Liver (tissue), 9 donors: ENCODE results near the gene GBGT1. TPM values are rescaled to one million over a fixed set of nuclear protein-coding genes. Genes with fewer than 3 reads are reported as not detected.

Experiments
- DNase-seq: peaks from one replicate; pipeline ENCODE4 v3.0.0-alpha.2; 2017; ENCODE audit warnings: low spot score
- H3K27ac ChIP-seq, 2 donors: one replicate each; pipeline ENCODE4 v1.7.0; 2013; ENCODE audit warnings: inconsistent platforms in 2 of 2, low read length in 2 of 2, control low read depth in 1 of 2, low read depth in 1 of 2, mild to moderate bottlenecking in 1 of 2
- H3K27me3 ChIP-seq, 4 donors: one replicate each; pipeline versions ENCODE4 v1.6.1 to v1.7.0; 2013; ENCODE audit warnings: low read length in 3 of 4, inconsistent platforms in 1 of 4, mild to moderate bottlenecking in 1 of 4, moderate library complexity in 1 of 4; ENCODE audit not compliant: control insufficient read depth in 4 of 4, insufficient read depth in 4 of 4
- H3K36me3 ChIP-seq, 4 donors: one replicate each; pipeline versions ENCODE4 v1.6.1 to v1.7.0; 2013; ENCODE audit warnings: low read length in 3 of 4, mild to moderate bottlenecking in 3 of 4, low read depth in 1 of 4, moderate library complexity in 1 of 4; ENCODE audit not compliant: control insufficient read depth in 4 of 4, insufficient read depth in 3 of 4
- H3K4me1 ChIP-seq, 4 donors: one replicate each; pipeline versions ENCODE4 v1.6.1 to v1.7.0; 2013; ENCODE audit warnings: low read length in 3 of 4, mild to moderate bottlenecking in 3 of 4, moderate library complexity in 1 of 4; ENCODE audit not compliant: control insufficient read depth in 4 of 4, insufficient read depth in 4 of 4
- H3K4me3 ChIP-seq, 3 donors: one replicate each; pipeline versions ENCODE4 v1.6.1 to v1.7.0; 2013; ENCODE audit warnings: low read length in 3 of 3, control low read depth in 1 of 3, low read depth in 1 of 3, mild to moderate bottlenecking in 1 of 3
- H3K9ac ChIP-seq, 2 donors: one replicate each; pipeline ENCODE4 v1.7.0; 2013; ENCODE audit warnings: low read length in 2 of 2, mild to moderate bottlenecking in 2 of 2, moderate library complexity in 2 of 2, control low read depth in 1 of 2, low read depth in 1 of 2
- H3K9me3 ChIP-seq, 4 donors: one replicate each; pipeline versions ENCODE4 v1.6.1 to v1.7.0; 2013; ENCODE audit warnings: low read length in 3 of 4; ENCODE audit not compliant: control insufficient read depth in 4 of 4
- CTCF ChIP-seq: fragments of 150-350 bp; IDR thresholded peaks from 2 replicates; pipeline ENCODE4 v1.5.1; 2017; ENCODE audit warnings: improper control_type of control experiment, low read depth, low read length; ENCODE audit not compliant: missing input control
- EGR1 ChIP-seq, 2 donors: IDR thresholded peaks; 2 replicates each; pipeline ENCODE4 v1.6.1; 2016 to 2018; ENCODE audit warnings: antibody characterized with exemption in 2 of 2, low read depth in 2 of 2
- HNF4A ChIP-seq, 2 donors: conservative IDR thresholded peaks; 2 replicates each; pipeline ENCODE4 v1.6.1; 2016; ENCODE audit warnings: antibody characterized with exemption in 2 of 2, mild to moderate bottlenecking in 2 of 2
- NR2F2 ChIP-seq: IDR thresholded peaks from 2 replicates; pipeline ENCODE4 v1.6.1; 2016; ENCODE audit warnings: antibody characterized with exemption
- RXRA ChIP-seq, 2 donors: IDR thresholded peaks; 2 replicates each; pipeline ENCODE4 v1.6.1; 2017 to 2018; ENCODE audit warnings: antibody characterized with exemption in 2 of 2, mild to moderate bottlenecking in 1 of 2
- SP1 ChIP-seq: IDR thresholded peaks from 2 replicates; pipeline ENCODE4 v1.6.1; 2018; ENCODE audit warnings: antibody characterized with exemption, mild to moderate bottlenecking
- YY1 ChIP-seq: IDR thresholded peaks from 2 replicates; pipeline ENCODE4 v1.6.1; 2016; ENCODE audit warnings: antibody characterized with exemption, mild to moderate bottlenecking
- WGBS: extraction: QIAGEN DNeasy Blood & Tissue Kit; methylation state at CpG from one replicate; pipeline ENCODE4 v1.1.7; 2013; 5-methylcytosine and 5-hydroxymethylcytosine counted together
- polyA plus RNA-seq, 2 donors: library from polyadenylated mRNA; stranded (reverse) in 1 of 2; unstranded in 1 of 2; fragments of 200-250 nt in 1 of 2; fragments of >200 nt in 1 of 2; fragmentation: Nextera tagmentation in 1 of 2; extraction: Ambion mirVana in 1 of 2; gene quantifications; one replicate each; pipeline versions ENCODE4 v1.2.1 to v1.2.3, GENCODE V29; 2013 to 2015
- total RNA-seq, 2 donors: library from RNA; depleted of rRNA; stranded (reverse); fragments of >200 nt; gene quantifications; one replicate each; pipeline ENCODE4 v1.2.3, GENCODE V29; 2014
- TF ChIP-seq, protein P1 (sequence below): IDR thresholded peaks from 2 replicates; pipeline ENCODE4 v1.6.1; 2016; ENCODE audit warnings: antibody characterized with exemption
- TF ChIP-seq, protein P2 (sequence below): IDR thresholded peaks from 2 replicates; pipeline ENCODE4 v1.6.1; 2016; ENCODE audit warnings: antibody characterized with exemption, mild to moderate bottlenecking
- TF ChIP-seq, protein P3 (sequence below): IDR thresholded peaks from 2 replicates; pipeline ENCODE4 v1.6.1; 2016; ENCODE audit warnings: antibody characterized with exemption
- donor health status: healthy.
- donor health status: healthy.
- donor health status: healthy.
- donor health status: healthy.
- donor health status: healthy.

Gene GBGT1
- total and polyA plus RNA-seq, 4 donors: 0.33 to 25.7 (median 2.3) TPM

DNA sequence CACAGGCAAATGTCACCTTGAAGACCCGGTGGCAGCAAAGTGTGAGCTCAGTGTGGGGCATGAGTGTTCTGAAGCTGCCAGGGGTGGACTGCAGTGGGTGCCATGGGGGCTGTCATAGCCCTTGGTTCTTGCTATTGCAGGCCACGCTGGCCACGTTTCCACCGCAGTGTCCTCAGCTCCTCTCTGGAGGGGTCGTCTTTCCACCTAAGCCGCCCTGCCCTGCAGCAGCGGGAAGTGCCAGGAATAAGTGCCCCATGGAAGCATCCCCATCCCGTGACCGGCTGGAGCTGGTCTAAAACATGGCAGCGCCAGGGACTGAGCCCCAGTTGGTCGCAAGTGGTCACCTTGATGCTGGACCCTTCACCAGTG is 38.4 kb upstream of the GBGT1 start:
- Histone ChIP-seq H3K36me3 (no peaks in the 10 kb centered on the region), H3K4me3 (no peak overlapping the region), H3K9ac (no peak overlapping the region), H3K4me1 (no peaks in the 10 kb centered on the region), H3K27me3 (no peaks in the 10 kb centered on the region), H3K27ac (no peak overlapping the region), H3K9me3 (no peaks in the 10 kb centered on the region)
- TF ChIP-seq, protein P1, sequence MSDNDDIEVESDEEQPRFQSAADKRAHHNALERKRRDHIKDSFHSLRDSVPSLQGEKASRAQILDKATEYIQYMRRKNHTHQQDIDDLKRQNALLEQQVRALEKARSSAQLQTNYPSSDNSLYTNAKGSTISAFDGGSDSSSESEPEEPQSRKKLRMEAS: no peak
- no peak for TF ChIP-seq SP1
- TF ChIP-seq EGR1 (IDR thresholded peaks at IDR 0.05; ENCODE audit: low read depth in 2 of 2): no peak
- no peak for TF ChIP-seq CTCF
- TF ChIP-seq HNF4A (conservative IDR thresholded peaks at IDR 0.05): no peak
- no peak for TF ChIP-seq RXRA (IDR thresholded peaks at IDR 0.05)
- TF ChIP-seq, protein P2, sequence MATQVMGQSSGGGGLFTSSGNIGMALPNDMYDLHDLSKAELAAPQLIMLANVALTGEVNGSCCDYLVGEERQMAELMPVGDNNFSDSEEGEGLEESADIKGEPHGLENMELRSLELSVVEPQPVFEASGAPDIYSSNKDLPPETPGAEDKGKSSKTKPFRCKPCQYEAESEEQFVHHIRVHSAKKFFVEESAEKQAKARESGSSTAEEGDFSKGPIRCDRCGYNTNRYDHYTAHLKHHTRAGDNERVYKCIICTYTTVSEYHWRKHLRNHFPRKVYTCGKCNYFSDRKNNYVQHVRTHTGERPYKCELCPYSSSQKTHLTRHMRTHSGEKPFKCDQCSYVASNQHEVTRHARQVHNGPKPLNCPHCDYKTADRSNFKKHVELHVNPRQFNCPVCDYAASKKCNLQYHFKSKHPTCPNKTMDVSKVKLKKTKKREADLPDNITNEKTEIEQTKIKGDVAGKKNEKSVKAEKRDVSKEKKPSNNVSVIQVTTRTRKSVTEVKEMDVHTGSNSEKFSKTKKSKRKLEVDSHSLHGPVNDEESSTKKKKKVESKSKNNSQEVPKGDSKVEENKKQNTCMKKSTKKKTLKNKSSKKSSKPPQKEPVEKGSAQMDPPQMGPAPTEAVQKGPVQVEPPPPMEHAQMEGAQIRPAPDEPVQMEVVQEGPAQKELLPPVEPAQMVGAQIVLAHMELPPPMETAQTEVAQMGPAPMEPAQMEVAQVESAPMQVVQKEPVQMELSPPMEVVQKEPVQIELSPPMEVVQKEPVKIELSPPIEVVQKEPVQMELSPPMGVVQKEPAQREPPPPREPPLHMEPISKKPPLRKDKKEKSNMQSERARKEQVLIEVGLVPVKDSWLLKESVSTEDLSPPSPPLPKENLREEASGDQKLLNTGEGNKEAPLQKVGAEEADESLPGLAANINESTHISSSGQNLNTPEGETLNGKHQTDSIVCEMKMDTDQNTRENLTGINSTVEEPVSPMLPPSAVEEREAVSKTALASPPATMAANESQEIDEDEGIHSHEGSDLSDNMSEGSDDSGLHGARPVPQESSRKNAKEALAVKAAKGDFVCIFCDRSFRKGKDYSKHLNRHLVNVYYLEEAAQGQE: no peak
- 80% methylated on average over 11 of the region's 11 CpGs for WGBS
- no peak for DNase-seq

DNA sequence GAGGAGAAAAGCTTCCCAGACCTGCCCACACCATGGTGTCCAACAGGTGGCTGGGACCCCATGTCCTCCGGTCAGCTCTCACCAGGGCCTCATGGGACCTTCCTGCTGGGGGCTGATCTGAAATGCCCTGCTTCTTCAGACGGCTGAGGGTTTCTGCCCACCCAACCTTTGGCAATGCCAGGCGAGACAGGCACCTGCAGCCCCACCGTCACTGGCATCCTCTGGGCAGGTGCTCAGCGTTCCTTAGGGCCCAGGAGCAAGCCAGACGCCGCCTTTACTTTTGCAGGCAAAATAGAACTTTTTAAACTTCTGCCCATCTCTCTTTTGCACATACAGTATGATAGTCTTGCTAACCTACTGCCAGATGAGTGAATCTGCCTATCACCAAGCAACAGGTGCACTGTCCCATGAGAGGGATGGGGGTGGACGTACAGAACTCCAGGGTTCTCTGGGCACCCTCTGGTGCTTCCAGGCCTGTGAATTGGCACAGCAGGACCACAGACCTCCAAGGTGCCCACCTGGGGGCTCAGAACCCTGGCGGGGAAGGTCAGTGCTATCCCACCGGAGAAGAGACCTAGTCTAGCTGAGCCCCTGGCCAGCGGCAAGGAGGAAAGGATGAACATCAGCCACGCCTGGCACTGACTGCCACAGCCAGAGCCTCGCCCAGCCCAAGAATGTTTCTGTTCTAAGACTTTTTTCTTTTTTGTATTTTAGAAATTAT is 37.9 kb upstream of the GBGT1 start:
- Histone ChIP-seq H3K27ac (no peak overlapping the region), H3K27me3 (no peaks in the 10 kb centered on the region), H3K9me3 (no peaks in the 10 kb centered on the region), H3K9ac (no peak overlapping the region), H3K4me1 (no peaks in the 10 kb centered on the region), H3K36me3 (no peaks in the 10 kb centered on the region), H3K4me3 (no peak overlapping the region)
- 80% methylated on average over 13 of the region's 13 CpGs for WGBS
- no peak for TF ChIP-seq YY1
- TF ChIP-seq NR2F2: no peak
- TF ChIP-seq, protein P1: no peak
- no peak for TF ChIP-seq CTCF
- no peak for TF ChIP-seq SP1
- TF ChIP-seq, protein P3, sequence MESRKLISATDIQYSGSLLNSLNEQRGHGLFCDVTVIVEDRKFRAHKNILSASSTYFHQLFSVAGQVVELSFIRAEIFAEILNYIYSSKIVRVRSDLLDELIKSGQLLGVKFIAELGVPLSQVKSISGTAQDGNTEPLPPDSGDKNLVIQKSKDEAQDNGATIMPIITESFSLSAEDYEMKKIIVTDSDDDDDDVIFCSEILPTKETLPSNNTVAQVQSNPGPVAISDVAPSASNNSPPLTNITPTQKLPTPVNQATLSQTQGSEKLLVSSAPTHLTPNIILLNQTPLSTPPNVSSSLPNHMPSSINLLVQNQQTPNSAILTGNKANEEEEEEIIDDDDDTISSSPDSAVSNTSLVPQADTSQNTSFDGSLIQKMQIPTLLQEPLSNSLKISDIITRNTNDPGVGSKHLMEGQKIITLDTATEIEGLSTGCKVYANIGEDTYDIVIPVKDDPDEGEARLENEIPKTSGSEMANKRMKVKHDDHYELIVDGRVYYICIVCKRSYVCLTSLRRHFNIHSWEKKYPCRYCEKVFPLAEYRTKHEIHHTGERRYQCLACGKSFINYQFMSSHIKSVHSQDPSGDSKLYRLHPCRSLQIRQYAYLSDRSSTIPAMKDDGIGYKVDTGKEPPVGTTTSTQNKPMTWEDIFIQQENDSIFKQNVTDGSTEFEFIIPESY: no peak
- no peak for TF ChIP-seq RXRA (IDR thresholded peaks at IDR 0.05)
- TF ChIP-seq EGR1 (IDR thresholded peaks at IDR 0.05; ENCODE audit: low read depth in 2 of 2): no peak
- no peak for DNase-seq
